ENCODE results near the gene LSS. TPM values are rescaled to one million over a fixed set of nuclear protein-coding genes. Genes with fewer than 3 reads are reported as not detected.

The LSS gene
- total and polyA plus RNA-seq, 2 of the 8 experiments (the other 6 are each of a cell fraction or from before 2014, with no cell fraction given): 96.1 to 123 TPM

GRCh38 chr21:46274797-46275390 is 46.3 kb upstream of the LSS start:
- H3K79me1 ChIP-seq (ENCODE audit: low read depth, low read length): no peaks in the 10 kb centered on the region
- H3K79me2 ChIP-seq (ENCODE audit: control insufficient read depth in 1 of 2, insufficient read depth in 2 of 2, low read length in 2 of 2): no peaks in the 10 kb centered on the region; a peak in 1 of 4 replicates
- no peaks in the 10 kb centered on the region for H3K4me1 ChIP-seq (replicated peaks in 1 of 4; ENCODE audit: control insufficient read depth in 3 of 4, insufficient read depth in 4 of 4, low read length in 3 of 4)
- peaks cover 33 to 88% (median 69%) of the 10 kb centered on the region in 4 experiments for H3K36me3 ChIP-seq (ENCODE audit: control insufficient read depth in 2 of 4, insufficient read depth in 4 of 4, low read length in 3 of 4)
- 91% methylated on average over 11 of the region's 11 CpGs; no CpG with 5 or more reads in 1 of the 2 experiments for WGBS, 2 experiments (ENCODE audit: extremely low coverage in 1 of 2, insufficient coverage in 1 of 2, insufficient read length in 1 of 2, insufficient replicate concordance in 2 of 2, low coverage in 1 of 2, low lambda C conversion rate in 2 of 2, missing lambda C conversion rate in 1 of 2)
- H3K4me2 ChIP-seq (ENCODE audit: insufficient read depth in 1 of 2, low read depth in 2 of 2, low read length in 2 of 2): no peak overlapping the region
- CTCF ChIA-PET (ENCODE audit: partially characterized antibody): interaction anchor here (0.6 to 1.4 kb wide), 4 partner anchors 9 to 122 kb away, joined by 3 to 5 read pairs (median 4); no protein-coding TSS in a partner anchor
- no peaks in the 10 kb centered on the region for H3K23me2 ChIP-seq (ENCODE audit: low read depth, low read length)
- H2AK5ac ChIP-seq (ENCODE audit: low read depth, low read length): no peak overlapping the region
- H3K4me3 ChIP-seq (ENCODE audit: extremely low read depth in 1 of 4, insufficient read depth in 2 of 4, low read depth in 3 of 4, low read length in 4 of 4): no peak overlapping the region
- no peak overlapping the region for H3K27ac ChIP-seq (ENCODE audit: low read depth, low read length)
- DNase-seq (ENCODE audit: low read depth in 1 of 2, low spot score in 2 of 2) (no peak), FAIRE-seq (no peak)
- no peak overlapping the region for H4K91ac ChIP-seq (replicated peaks; ENCODE audit: insufficient read length, low read length)
- H3K56ac ChIP-seq (replicated peaks; ENCODE audit: insufficient read length, low read depth, low read length): no peak overlapping the region
- no peak overlapping the region for H3K14ac ChIP-seq (ENCODE audit: insufficient read length)
- no peak overlapping the region for H3K9ac ChIP-seq (replicated peaks in 1 of 4; ENCODE audit: extremely low read depth in 1 of 4, low read depth in 3 of 4, low read length in 3 of 4)
- POLR2A ChIA-PET (ENCODE audit: partially characterized antibody): interaction anchor here (0.9 kb wide), 1 partner anchor 9 kb away, joined by 3 read pairs; no protein-coding TSS in a partner anchor
- H3K4ac ChIP-seq (replicated peaks; ENCODE audit: insufficient read length, low read depth, low read length): no peak overlapping the region
- no peak overlapping the region for H2BK15ac ChIP-seq (ENCODE audit: low read length)
- H3K18ac ChIP-seq (ENCODE audit: extremely low read depth, low read length): no peak overlapping the region
- no peaks in the 10 kb centered on the region for H3K9me3 ChIP-seq (ENCODE audit: insufficient read depth in 2 of 2, low read depth in 1 of 2, low read length in 1 of 2)
- H2AFZ ChIP-seq (ENCODE audit: low read length): no peak overlapping the region
- H2BK120ac ChIP-seq (replicated peaks; ENCODE audit: low read depth, low read length): no peak overlapping the region
- no peak overlapping the region for H2BK20ac ChIP-seq (ENCODE audit: low read length)
- no peak overlapping the region for H3K23ac ChIP-seq (ENCODE audit: insufficient read length)
- peaks cover 3 to 13% of the 10 kb centered on the region in 2 experiments for H4K20me1 ChIP-seq (replicated peaks in 1 of 2; ENCODE audit: control insufficient read depth in 1 of 2, insufficient read depth in 2 of 2, low read length in 2 of 2)
- no peak overlapping the region for H2BK5ac ChIP-seq (ENCODE audit: low read depth, low read length)
- no peak overlapping the region for H4K5ac ChIP-seq (ENCODE audit: insufficient read length, low read depth, low read length)
- no peaks in the 10 kb centered on the region for H3K27me3 ChIP-seq (replicated peaks in 1 of 4; ENCODE audit: control insufficient read depth in 3 of 4, extremely low read depth in 1 of 4, insufficient read depth in 3 of 4, low read length in 3 of 4)
- H2BK12ac ChIP-seq (ENCODE audit: low read depth, low read length): no peak overlapping the region
- no peak overlapping the region for H4K8ac ChIP-seq (ENCODE audit: extremely low read depth, insufficient read depth, low read length)
- no peak for TF ChIP-seq PHF8 (conservative IDR thresholded peaks at IDR 0.05; ENCODE audit: low read depth, low read length)
- TF ChIP-seq EZH2 (IDR thresholded peaks at IDR 0.05; ENCODE audit: low read depth, low read length, severe bottlenecking): no peak
- no peak for TF ChIP-seq SIRT6 (IDR thresholded peaks at IDR 0.05; ENCODE audit: low read length)
- TF ChIP-seq SP4 (IDR thresholded peaks at IDR 0.05; ENCODE audit: low read length): no peak
- no peak for TF ChIP-seq BCL11A (IDR thresholded peaks at IDR 0.05; ENCODE audit: low read depth in 2 of 2, low read length in 2 of 2)
- no peak for TF ChIP-seq USF2 (IDR thresholded peaks at IDR 0.05; ENCODE audit: low read length)
- no peak for TF ChIP-seq BACH1 (IDR thresholded peaks at IDR 0.05; ENCODE audit: low read length)
- TF ChIP-seq KDM4A (IDR thresholded peaks at IDR 0.05; ENCODE audit: low read depth, low read length, severe bottlenecking): no peak
- no peak for TF ChIP-seq TAF7 (optimal IDR thresholded peaks at IDR 0.05; ENCODE audit: borderline replicate concordance, low read depth, low read length)
- no peak for TF ChIP-seq CEBPB (IDR thresholded peaks at IDR 0.05; ENCODE audit: low read depth, low read length)
- TF ChIP-seq CBX5 (IDR thresholded peaks at IDR 0.05; ENCODE audit: low read depth, low read length): no peak

Measured in H1 (cell line).